Fibroblast of mammary gland (primary cell): ENCODE data around the gene PNPLA5.

Source experiments
- DNase-seq: peaks from one replicate; pipeline ENCODE4 v3.0.0-alpha.2; 2010; ENCODE audit warnings: low read depth
- H3K4me3 ChIP-seq: 2 replicates; pipeline ENCODE4 v1.5.1; 2011; ENCODE audit warnings: low read depth, mild to moderate bottlenecking, low read length, moderate library complexity; ENCODE audit not compliant: control insufficient read depth
- TF ChIP-seq, protein P1 (sequence below): conservative IDR thresholded peaks from 2 replicates; pipeline ENCODE4 v1.5.1; 2011; ENCODE audit warnings: low read depth, low read length, inconsistent platforms; ENCODE audit not compliant: control insufficient read depth, insufficient read depth

Gene PNPLA5

GRCh38 chr22:43862882-43863202 is 29.0 kb downstream of the PNPLA5 start:
- TF ChIP-seq, protein P1, sequence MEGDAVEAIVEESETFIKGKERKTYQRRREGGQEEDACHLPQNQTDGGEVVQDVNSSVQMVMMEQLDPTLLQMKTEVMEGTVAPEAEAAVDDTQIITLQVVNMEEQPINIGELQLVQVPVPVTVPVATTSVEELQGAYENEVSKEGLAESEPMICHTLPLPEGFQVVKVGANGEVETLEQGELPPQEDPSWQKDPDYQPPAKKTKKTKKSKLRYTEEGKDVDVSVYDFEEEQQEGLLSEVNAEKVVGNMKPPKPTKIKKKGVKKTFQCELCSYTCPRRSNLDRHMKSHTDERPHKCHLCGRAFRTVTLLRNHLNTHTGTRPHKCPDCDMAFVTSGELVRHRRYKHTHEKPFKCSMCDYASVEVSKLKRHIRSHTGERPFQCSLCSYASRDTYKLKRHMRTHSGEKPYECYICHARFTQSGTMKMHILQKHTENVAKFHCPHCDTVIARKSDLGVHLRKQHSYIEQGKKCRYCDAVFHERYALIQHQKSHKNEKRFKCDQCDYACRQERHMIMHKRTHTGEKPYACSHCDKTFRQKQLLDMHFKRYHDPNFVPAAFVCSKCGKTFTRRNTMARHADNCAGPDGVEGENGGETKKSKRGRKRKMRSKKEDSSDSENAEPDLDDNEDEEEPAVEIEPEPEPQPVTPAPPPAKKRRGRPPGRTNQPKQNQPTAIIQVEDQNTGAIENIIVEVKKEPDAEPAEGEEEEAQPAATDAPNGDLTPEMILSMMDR: no peak
- no peak for DNase-seq
- no peak overlapping the region for H3K4me3 ChIP-seq

DNA sequence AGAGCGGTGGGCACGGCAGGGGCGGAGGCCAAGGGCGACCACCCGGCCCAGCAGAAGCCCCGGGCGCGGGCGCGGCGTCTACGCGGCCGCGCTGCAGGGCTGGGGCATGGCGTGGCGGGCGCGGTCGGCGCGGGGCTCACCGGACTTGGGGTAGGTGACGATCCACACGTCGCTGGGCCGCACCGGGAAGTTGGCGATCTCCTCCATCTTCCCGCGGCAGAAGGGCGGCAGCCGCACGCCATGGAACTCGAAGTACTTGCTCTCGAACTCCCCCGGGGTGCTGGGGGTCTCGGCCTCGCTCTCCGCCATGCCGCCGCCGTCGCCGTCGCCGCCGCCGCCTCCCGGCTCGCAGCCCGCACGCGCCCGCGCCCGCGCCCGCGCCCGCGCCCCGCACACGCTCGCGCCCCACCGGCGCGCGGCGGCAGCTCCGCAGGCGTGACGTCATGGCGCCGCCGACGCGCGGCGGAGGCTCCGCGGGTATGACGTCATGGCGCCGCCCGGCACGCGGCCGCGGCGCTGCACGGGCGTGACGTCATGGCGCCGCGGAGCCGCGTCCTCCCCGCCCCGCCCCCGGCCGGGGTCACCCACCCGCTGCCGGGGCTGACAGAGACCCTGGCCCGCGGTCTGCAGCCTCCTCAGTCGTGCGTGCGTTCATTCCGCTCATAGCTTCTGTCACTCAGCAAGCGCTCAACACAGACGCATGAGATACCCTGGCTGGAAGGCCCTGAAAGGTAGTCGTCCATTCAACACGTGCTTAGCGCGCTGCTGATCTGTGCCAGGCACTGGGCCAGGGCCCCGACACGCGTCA is 29.5 kb downstream of the PNPLA5 start, which contains the start of gene SULT4A1:
Gene SULT4A1 (minus strand): TSS at position 440 of the 808 bp plus-strand sequence. CDS start 131 bp downstream, at position 309.
- peak within 1 kb of the TSS; percentile 12 for H3K4me3 ChIP-seq
- peak; percentile 24 for DNase-seq
- TF ChIP-seq, protein P1: no peak

GRCh38 chr22:43861529-43861928 is 30.3 kb downstream of the PNPLA5 start:
- H3K4me3 ChIP-seq: no peak overlapping the region
- peak; percentile 19 for DNase-seq
- TF ChIP-seq, protein P1: no peak

DNA sequence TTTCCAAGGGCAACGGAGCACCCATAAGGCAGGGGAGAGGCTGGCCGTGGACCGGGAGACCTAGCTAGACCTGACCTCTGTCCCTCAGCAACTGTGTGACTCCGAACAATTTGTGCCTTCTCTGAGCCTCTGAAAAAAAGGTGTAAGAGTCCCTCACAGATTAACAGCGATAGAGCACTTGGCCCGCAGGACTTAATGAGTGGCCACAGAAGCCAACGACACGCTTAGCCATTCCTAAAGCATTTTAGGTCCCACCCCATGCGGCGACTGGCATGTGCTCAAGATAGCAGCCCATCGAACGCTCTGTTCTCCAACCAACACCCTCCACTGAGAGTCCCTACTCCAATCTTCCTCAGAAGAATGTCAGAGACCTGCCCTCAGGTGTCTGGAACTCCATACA is 31.0 kb downstream of the PNPLA5 start:
- DNase-seq: no peak
- H3K4me3 ChIP-seq: no peak overlapping the region
- TF ChIP-seq, protein P1: no peak

DNA sequence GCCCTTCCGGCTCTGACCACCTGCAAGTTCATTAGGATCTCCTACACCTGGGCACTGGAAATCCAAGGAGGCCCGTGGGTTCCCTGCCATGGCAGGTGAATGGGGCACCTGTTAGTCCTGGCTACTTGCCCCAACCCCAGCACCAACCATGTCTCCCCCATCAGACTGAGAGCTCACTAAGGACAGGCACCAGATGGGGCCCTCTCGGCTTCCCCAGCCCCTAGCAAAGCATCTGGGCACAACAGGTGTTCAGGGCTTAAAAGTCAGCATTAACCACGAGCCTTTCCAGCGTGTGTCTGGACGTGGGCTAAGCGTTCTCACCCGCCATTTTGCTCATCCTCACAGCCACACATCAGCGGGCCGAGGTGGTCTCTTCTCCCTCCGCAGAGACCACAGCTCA is 31.7 kb downstream of the PNPLA5 start:
- no peak overlapping the region for H3K4me3 ChIP-seq
- TF ChIP-seq, protein P1: no peak
- no peak for DNase-seq

GRCh38 chr22:43859621-43860020 is 32.2 kb downstream of the PNPLA5 start:
- DNase-seq: no peak
- no peak overlapping the region for H3K4me3 ChIP-seq
- TF ChIP-seq, protein P1: no peak
